WI38 (cell line): ENCODE measurements around the gene MUC2.

Source experiments
- H3K4me3 ChIP-seq: 2 replicates; pipeline ENCODE4 v1.5.1; 2011; ENCODE audit warnings: low read depth, mild to moderate bottlenecking, control low read depth, low read length
- CTCF ChIP-seq: IDR thresholded peaks from 2 replicates; pipeline ENCODE4 v1.5.1; 2012; ENCODE audit warnings: low read depth, mild to moderate bottlenecking, control low read depth, low read length

Gene MUC2

GRCh38 chr11:1053121-1053901, 21.4 kb upstream of the MUC2 start:
- TF ChIP-seq CTCF: no peak
- no peak overlapping the region for H3K4me3 ChIP-seq

GRCh38 chr11:1054143-1055108, 20.2 kb upstream of the MUC2 start:
- no peak for TF ChIP-seq CTCF

GRCh38 chr11:1055109-1055703, 19.5 kb upstream of the MUC2 start:
- no peak for TF ChIP-seq CTCF
- H3K4me3 ChIP-seq: no peak overlapping the region

More at GRCh38 chr11:1054143-1055108, 20.2 kb upstream of the MUC2 start:
- H3K4me3 ChIP-seq: no peak overlapping the region

GRCh38 chr11:1055990-1056771, 18.5 kb upstream of the MUC2 start:
- no peak for TF ChIP-seq CTCF
- no peak overlapping the region for H3K4me3 ChIP-seq

- TF ChIP-seq CTCF: no peak
- no peak overlapping the region for H3K4me3 ChIP-seq
Measured at GRCh38 chr11:1057806-1058205, 16.9 kb upstream of the MUC2 start.

- no peak overlapping the region for H3K4me3 ChIP-seq
- no peak for TF ChIP-seq CTCF
Measured at GRCh38 chr11:1059759-1060158, 14.9 kb upstream of the MUC2 start.
